Hematopoietic multipotent progenitor cell treated with erythropoietin and hydrocortisone succinate and interleukin-3 and kit ligand, for 8 days (in vitro differentiated cells): ENCODE results near the gene UBE2Q2.
A peak's percentile ranks its signal among the peaks of the same experiment; 100 is the strongest.
"Not testable (repeated sequence)": the region's sequence is repeated elsewhere in the genome, so short reads cannot be mapped to it uniquely, and the experiment has no call there.

ENCODE experiments used
- DNase-seq: peaks from one replicate; pipeline ENCODE4 v3.0.0-alpha.2; 2015

The UBE2Q2 gene

DNA sequence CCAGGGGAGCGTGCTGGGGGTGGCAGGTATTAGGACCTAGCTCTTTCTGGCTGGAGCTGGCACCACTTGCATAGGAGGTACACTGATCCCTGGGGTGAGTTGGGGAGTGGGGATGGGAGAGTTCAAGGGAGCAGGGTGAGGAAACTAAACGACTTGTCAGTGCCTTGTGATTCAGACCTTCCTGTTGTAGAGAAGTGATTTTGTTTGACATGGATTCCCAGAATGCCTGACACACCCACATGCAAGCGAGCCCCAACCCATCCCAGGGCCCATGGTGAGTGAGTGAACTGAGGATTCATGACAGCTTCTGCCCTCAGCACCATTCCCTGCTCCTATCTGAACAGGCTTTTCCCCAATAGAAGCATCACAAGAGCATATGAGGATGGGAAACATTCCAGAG is 15.6 kb upstream of the UBE2Q2 start:
- no peak for DNase-seq

DNA sequence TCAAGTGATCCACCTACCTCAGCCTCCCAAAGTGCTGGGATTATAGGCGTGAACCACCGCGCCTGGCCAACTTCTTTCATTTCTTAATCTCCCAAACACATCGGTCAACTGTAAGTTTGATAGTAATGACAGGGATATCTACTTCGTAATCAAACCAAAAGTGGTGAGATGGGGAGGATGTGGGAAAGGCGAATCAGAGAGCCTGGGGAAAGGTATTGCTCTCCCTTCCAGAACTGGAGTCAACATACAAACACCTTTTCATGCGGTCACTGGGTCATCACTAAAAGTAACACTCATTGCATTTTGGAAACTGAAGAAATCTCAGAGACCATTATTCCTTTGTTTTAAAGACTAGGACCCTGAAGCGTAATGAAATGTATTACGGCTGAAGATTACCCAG is 14.8 kb upstream of the UBE2Q2 start:
- DNase-seq: no peak

DNA sequence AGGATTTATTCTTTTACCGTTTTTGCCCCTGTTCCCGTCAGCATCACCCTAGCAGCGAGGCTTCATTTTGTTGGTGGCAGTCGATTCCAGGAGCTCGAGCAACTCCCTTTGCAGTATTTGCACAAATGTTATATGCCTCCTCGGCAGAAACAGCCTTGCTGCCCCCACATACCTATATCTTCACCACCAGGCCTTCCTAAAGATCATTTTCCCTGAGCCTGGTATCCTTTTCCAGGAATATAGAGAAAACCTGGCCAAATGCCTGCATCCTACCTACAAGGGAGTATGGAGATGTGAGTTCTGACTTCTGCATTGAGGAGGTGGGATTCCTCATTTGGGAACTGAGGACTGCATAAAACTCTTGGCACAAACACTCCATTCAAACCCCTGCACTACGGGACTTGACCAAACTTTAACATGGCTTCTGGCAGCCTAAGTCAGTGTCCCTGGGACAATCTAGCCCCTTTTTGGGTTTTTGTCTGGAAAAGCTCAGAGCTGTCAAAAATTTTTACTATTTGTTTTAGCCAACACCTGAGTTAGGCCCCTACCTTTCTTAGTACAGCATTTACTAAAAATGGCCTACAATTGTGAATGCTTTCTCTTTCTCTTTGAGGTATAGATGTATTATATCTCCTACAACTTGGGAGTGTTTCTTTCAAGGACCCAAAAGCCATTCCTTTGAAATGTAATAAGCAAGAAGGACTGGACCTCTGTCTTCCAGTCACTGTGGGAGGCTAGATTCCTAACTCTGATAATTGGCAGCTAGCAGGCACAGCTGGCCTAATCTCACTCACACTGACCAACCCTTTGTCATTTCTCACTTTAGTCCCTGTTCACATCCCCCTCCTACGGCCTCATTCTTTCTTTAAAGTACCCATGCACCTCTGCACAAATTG is 12.1 kb upstream of the UBE2Q2 start:
- DNase-seq: peak; percentile 51

DNA sequence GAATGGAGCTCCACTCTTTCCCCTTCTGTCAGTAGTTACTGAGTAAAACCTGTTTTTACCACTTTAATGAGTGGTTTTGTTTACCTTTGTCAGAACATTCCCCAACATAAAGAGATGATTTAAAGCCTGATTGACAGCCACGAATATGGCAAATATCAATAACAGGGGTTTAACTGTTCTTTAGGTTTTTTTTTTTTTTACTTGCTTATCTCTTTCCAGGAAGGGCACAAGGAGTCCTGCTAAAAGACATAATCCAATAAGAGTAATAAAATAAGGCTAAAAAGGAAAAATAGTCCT is 11.5 kb upstream of the UBE2Q2 start:
- no peak for DNase-seq

DNA sequence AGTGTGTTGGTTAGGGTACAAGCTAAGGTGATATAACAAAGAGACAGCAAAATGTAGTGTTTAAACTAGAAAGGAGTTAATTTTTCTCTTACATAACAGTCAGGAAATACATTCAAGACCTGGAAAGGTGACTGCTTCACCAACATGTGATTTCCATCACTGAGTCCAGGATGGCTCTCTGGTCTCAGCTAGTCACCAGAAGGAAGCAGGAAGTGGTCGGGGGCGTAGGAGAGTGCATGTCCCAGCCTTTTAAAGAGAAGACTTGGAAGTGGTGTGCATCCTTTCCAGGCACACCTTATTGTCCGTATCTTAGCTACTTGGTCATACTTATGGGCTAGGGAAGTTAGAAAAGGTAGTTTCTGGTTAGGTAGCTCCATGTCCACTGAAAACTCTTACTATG is 11.1 kb upstream of the UBE2Q2 start:
- DNase-seq: no peak

DNA sequence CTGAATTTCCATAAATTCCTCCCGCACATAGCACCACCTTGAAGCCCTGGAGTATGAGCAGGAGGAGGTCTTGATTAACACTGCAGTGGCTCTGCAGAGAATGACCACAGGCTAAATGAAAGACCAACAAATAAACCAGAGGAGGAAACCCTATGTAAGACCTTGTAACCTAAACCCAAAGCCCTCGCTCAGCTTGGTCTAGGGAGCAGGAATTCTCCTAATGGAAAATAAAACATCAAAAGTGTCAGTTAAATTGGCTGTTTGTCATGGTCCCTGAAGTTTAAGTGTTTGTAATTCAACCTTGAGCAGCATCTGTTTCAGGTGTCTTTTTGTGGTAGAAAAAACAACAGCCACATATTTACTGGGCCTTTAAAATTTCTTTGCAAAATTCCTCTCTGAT is 9.2 kb upstream of the UBE2Q2 start:
- DNase-seq: no peak

DNA sequence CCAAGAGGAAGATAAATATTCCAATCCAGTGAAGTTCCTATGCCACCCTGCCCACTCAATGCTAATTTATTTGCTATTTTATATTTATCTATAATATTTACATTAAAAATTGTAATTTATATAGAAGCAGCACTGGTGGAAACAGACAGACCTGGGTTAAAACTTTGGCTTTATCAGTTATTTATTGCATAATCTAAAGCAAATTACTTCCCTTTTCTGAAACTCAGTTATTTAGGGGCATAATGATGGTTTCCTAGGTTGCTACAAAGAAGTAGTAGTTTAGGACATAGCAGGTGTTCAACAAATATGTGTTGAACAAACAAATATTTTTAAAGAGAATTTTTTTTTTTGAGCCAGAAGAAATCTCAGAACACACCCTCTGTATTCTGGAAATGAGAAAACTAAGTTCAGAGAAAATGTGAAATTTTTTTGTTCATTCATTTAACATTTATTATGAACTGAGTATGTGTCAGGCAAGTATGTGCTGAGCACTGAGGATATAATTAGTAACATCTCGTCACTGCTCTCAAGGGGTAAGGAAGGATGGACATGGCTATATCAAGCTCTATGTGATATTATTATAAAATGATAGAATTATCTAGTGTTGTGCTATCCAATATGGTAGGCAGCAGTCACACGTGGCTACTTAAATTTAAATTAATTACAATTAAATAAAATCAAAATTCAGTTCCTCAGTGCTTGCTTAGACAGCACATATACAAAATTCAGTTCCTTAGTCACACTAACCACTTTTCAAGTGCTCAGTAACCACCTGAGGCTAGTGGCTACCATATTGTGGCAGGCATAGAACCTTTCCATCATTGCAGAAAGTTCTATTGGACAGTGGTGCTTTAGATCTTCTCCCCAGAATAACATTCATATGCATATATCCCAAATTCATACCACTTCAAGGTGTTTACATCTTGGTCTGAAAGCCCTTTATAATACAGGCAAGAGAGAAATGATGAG is 7.0 kb upstream of the UBE2Q2 start:
- no peak for DNase-seq

DNA sequence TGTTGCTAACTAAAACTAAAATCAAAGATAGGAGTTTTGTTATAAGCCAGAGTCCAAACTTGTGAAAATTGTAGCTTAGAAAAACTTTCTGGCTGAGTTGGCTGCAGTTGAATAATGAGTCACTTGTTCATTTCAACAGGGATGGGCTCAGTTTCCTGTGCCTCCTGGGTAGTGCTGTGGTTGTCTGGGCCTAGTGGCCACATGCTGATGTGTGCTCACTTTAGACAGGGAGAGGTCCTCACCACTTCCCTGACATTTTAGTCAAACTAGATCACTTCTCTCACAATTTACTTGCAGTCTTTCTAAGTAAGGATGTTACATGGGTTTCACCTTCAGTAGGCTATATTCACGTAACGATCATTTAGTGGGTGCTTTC is 6.3 kb upstream of the UBE2Q2 start:
- peak; percentile 48 for DNase-seq

DNA sequence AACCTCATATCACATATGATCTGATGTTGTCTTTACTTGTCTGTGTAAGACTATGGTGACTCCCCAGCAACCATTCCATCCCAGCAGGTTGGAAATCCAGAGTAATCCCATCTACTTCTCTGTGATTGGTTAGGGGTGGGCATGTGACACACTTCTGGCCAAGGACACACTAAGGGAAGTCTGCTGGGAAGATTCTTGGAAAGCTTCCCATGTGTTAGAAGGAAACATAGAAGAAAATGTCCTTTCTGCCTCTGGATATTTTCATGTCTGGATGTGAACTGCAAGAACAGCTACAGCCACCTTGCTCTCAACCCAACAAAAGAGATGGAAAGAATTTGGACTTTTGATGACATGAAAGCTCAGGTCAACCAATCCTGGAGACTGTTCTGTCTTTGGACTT is 2.6 kb upstream of the UBE2Q2 start:
- DNase-seq: no peak

DNA sequence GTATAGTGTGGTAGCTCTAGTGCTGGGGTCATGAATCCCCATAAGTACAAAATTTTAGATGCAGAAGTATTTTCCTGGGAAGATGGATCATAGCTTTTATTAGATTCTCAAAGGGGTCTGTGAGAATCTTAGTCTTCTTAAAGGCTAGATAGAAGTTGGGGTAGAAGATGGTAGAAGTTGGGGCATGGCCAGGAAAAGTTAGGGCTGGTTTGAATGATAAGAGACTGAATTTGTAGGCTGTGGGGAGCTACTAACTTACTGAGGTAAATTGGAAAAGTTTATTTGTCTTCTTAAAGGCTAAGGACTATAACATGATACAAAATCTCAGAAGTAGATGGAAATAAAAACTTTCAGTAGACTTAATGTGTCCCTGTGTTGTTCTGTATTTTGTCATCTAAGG is 1.6 kb upstream of the UBE2Q2 start:
- DNase-seq: peak; percentile 89

DNA sequence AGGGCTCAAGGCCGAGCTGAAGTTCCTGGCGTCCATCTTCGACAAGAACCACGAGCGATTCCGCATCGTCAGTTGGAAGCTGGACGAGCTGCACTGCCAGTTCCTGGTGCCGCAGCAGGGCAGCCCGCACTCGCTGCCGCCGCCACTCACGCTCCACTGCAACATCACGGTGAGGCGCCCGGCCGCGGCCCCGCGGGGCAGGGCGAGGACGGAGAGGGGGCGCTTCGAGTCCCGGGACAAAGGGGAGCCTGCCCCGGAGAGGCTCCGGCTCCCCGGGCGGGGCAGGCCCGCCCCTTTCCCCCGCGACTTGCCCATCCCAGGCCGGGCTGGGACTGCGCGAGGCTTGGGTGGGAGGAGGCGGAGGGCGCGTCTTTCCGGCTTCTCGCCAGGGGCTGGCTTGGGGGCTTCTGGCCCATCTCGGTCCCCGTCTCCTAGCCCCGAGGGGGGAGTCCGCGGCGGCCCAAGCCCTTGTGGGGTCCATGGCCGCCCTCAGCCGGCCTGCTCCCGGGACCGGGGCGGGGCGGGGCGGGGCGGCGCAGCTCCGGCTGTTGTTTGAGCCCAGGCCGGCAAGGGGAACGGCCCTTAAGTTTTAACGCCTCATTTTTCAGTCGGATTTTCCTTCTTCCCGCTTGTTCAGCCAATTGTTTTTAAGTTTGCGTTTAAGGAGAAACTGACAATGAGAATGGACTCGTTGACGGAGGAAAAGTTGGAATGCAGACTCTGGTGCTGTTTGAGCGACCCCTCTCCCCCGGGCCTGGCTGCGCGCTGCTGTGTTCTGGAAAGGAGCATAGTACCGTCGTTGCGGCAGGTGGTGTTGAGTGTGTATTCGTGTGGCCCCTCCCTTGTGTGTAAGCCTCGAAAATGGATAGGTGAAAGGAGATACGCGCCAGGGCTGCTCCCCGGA is 683 bp downstream of the UBE2Q2 start:
- peak; percentile 53 for DNase-seq

DNA sequence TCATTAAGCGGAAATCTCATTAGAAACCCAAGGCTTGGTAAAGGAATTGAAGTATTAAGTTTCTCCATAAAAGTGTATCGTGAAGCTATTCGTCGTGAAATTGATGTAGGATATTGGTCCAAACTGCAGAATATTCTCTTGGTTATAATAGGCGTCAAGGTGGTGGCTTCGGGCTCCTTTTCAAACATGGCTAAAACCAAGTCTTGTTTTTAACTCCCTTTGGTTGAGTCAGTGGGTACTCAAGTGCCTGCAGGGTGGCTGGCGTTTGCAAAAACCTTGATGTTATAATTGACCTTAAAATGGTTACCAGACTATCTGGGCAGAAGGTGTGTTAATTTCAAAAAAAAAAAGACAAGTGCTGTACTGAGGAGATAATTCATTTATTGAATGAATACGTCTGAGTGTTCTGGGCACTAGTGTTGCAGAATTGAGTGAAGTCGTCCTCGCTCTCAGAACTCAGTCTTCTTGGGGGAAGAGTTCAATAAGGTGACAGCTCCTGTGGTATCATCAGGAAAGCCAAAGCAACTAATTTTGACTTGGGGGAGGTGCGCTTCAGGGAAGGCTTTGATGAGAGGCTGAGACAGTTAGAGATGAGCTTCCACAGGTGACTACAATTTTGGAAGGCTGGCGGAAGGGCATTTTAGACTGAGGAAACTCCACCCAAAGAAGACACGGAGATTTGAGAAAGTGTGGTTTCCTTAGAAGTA is 1.5 kb downstream of the UBE2Q2 start:
- DNase-seq: no peak

DNA sequence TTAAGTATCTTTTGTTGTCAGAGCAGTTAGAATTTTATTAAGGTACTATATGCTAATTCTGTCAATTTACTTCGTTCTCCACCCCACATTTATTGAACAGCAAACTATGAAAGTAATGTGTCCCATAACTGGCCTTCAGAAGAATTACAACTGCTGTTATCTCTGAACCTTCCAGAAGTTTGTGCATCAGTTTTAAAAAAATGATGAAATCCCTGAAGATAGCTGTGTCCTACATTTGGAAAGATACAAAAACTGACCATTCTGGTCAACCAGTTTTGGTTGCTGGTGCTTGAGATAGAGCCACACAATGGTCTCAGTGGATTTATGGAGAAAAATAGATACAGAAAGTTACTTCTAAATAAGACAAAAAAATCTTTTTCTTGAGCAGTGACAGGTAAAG is 5.9 kb downstream of the UBE2Q2 start:
- no peak for DNase-seq

DNA sequence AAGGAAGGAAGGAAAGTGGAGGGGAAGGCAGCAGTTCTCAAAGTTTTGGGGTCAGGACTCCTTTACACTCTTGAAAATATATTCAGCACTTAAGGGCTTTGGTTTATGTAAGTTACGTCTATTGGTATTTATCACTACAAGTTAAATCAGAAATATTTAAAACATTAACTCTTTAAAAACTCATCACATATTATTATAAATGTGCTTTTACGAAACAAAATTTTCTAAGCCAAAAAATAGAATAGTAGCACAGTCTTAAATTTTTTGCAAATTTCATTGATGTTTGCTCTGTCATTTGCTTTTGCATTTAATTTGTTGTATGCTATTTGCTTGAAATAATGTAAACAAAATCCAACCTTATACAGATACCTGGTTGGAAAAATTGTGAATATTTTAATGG is 7.5 kb downstream of the UBE2Q2 start:
- DNase-seq: no peak

DNA sequence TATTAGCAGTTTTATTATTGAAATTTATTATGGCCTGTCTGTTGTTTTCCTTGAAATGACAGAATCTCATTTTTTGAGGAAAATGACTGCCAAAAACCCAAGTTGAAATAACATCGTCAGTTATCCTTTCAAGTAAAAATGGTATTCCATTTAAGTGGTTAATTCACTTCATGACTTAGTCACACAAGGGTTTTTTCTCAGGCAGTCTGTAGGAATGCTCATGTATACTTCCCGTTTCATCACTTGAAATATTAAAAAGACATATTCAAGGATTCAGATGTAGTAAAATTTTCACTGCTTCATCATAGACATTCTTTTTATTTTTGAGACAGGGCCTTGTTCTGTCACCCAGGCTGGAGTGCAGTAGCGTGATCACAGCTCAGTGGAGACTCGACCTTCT is 8.3 kb downstream of the UBE2Q2 start:
- DNase-seq: not testable (repeated sequence)

DNA sequence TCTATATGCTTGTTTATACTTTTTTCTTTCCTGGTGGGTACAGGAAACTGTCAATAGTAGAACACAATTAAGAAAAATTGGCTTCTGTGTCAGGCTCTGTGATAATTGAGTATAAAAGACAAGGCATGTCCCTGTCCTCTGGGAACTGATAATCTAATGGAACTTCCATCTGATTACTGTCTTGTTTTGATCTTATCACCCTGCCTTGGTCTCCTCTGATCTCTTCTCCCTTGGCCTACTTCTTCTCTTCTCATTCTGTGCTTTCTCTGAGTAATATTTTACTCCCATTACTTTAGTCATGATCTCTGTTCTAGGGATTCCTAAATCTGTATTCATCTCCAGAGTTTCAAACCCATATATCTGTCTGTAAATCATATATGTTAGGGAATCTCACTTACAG is 14.6 kb downstream of the UBE2Q2 start:
- DNase-seq: no peak

DNA sequence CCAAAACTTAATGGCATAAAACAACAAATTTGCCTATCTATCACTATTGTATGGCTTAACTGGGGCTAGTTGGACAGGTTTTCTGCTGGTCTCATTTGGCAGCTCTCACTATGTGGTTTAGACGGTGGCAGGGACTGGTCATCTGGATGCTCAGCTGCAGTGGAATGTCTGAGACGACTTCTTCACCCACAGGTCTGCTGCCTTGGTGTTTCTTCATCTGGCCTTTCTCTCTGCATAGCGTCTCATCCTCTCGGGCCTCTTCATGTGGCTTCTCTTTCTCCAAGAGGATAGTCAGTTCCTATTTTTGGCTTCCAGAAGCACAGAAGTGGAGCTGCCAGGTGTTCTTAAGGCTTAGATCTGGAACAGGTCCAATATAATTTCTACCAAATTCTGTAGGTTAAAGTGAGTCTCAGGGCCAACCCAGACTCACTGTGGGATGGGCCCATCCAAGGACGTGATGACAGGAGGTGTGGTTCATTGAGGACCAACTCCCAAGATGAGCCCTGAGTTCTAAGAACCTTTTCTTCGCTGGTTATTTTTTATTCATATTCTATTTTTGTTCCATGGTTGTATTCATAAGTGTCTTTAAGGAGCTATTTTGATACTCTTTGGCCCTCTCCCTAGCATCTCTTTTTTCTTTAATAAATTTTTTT is 18.6 kb downstream of the UBE2Q2 start:
- DNase-seq: no peak

DNA sequence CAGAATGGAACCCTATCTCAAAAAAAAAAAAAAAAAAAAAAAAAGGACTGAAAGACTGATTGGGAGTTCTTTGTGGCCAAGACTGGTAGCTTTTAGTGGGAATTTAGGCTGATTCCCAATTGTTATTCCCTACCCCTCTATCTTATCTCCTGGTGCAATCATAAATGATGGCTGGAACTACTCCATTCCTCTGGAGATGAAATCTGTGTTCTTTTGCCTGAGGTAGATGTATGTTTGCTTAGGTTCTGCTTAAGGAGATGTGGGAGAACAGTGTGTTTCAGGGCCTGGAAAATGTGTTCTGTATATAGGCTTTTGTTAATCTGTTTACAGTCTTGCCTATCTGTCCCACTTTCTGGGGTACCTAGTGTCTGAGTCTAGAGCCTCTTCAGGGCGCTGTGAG is 19.5 kb downstream of the UBE2Q2 start:
- no peak for DNase-seq

DNA sequence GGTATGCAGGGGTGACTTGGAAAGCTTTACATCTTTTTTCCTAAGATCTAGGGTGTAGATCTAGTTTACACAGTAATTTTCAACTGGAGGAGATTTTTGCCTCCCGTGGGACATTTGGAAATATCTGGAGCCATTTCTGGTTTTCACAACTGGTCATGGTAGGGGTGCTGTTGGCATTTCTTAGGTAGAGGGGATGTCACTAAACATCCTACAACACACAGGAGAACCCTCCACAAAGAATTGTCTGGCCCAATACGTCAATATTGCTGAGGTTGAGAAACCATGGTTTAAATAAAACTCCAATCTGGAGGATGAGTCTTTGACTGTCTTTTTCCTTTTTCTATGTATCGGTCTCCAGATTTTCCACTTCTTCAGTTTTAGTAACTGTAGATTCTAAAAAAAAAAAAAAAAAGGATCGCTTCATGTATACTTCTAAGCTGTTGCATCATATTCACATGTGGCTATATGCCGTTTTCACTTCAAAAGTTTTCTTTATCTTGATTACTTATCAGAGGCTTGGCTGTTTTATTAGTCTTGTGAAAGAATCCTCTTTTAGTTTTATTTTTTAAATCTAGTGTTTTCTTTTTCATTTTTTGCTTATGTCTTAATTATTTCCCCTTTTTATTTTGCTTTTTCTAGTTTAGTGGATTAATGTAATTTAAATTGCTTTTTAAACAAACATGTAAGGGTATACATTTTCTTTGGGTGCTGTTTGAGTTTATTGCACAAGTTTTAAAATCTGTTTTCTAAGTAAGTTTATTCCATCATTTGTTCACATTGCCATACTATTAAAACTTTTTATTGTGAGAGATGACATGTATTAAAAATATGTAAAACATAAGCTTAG is 21.2 kb downstream of the UBE2Q2 start:
- peak; percentile 45 for DNase-seq

DNA sequence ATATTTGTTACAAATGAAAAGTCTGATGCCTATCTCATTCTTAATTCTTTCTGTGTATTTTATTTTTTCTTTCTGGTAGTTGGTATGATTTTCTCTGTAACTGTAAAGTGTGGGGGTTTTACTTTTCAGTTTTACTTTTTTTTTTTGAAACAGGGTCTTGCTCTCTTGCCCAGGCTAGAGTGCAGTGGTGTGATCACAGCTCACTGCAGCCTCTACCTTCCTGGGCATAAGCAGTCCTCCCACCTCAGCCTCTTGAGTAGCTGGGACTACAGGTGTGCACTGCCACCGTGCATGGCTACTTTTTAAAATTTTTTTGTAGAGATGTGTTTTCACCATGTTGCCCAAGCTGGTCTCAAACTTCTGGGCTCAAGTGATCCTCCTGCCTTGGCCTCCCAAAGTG is 22.8 kb downstream of the UBE2Q2 start:
- not testable (repeated sequence) for DNase-seq

DNA sequence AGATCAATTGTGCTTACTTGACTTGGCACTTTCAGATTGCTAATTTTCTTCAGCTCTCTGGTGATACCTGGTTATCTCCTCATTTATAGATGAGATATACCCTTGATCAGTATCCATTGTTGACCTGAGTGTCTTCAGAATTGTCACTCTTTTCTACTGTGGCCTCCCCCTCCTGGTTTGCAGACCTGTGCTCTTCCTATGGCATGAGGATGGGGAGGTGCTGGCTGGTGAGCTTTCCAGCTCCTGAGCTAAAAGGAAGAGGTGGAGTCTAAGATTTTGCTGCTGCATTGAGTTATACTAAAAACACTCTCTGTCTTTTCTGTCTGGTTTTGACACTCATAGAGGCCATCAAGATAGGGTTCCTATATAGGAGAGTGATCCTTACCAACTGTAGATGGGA is 23.7 kb downstream of the UBE2Q2 start:
- DNase-seq: no peak
